Loucy (cell line): Measurements from ENCODE around the gene ITPKA.

Experiments
- H2AFZ ChIP-seq: fragments of 200-600 bp; sonication (generic); 2 replicates; pipeline ENCODE4 v1.6.0; 2016; ENCODE audit warnings: antibody characterized with exemption, mild to moderate bottlenecking, low read length, moderate library complexity
- H3F3A ChIP-seq: fragments of 200-600 bp; 2 replicates; pipeline ENCODE4 v1.6.0; 2016; ENCODE audit warnings: antibody characterized with exemption, low read depth, mild to moderate bottlenecking
- H3K27me3 ChIP-seq: fragments of 200-600 bp; sonication (generic); 2 replicates; pipeline ENCODE4 v1.6.1; 2014; ENCODE audit warnings: low read length, mild to moderate bottlenecking; ENCODE audit not compliant: insufficient read depth, poor library complexity, severe bottlenecking
- H3K36me3 ChIP-seq: fragments of 200-600 bp; sonication (generic); 2 replicates; pipeline ENCODE4 v1.6.1; 2016; ENCODE audit warnings: low read length; ENCODE audit not compliant: insufficient read depth
- H3K4me1 ChIP-seq: fragments of 200-600 bp; sonication (generic); 2 replicates; pipeline ENCODE4 v1.5.1; 2014; ENCODE audit warnings: low read length, mild to moderate bottlenecking; ENCODE audit not compliant: insufficient read depth, poor library complexity, severe bottlenecking
- H3K4me2 ChIP-seq: fragments of 200-600 bp; sonication (generic); 2 replicates; pipeline ENCODE4 v1.6.0; 2014; ENCODE audit warnings: antibody characterized with exemption, low read length, low read depth, mild to moderate bottlenecking; ENCODE audit not compliant: poor library complexity, severe bottlenecking
- H3K4me3 ChIP-seq: fragments of 200-600 bp; sonication (generic); 2 replicates; pipeline ENCODE4 v1.5.1; 2014; ENCODE audit warnings: low read length, mild to moderate bottlenecking, mixed read lengths; ENCODE audit not compliant: poor library complexity, severe bottlenecking
- H3K79me2 ChIP-seq: fragments of 200-600 bp; sonication (generic); 2 replicates; pipeline ENCODE4 v1.6.1; 2014; ENCODE audit warnings: low read length; ENCODE audit not compliant: insufficient read depth
- H3K9ac ChIP-seq: fragments of 200-600 bp; sonication (generic); 2 replicates; pipeline ENCODE4 v1.6.0; 2014; ENCODE audit warnings: mild to moderate bottlenecking, low read depth, low read length, moderate library complexity; ENCODE audit not compliant: poor library complexity, severe bottlenecking
- H3K9me2 ChIP-seq: fragments of 200-600 bp; sonication (generic); replicated peaks from 2 replicates; pipeline ENCODE4 v1.6.1; 2016; ENCODE audit warnings: low read depth, low read length, mixed read lengths
- H3K9me3 ChIP-seq: fragments of 200-600 bp; sonication (generic); 2 replicates; pipeline ENCODE4 v1.6.1; 2014; ENCODE audit warnings: mild to moderate bottlenecking, antibody characterized with exemption, low read length, low read depth; ENCODE audit not compliant: insufficient read depth
- H4K20me1 ChIP-seq: fragments of 200-600 bp; sonication (generic); 2 replicates; pipeline ENCODE4 v1.6.0; 2014; ENCODE audit warnings: antibody characterized with exemption, low read length, mild to moderate bottlenecking; ENCODE audit not compliant: insufficient read depth, poor library complexity, severe bottlenecking
- CTCF ChIP-seq: fragments of 200-600 bp; sonication (generic); conservative IDR thresholded peaks from 2 replicates; pipeline ENCODE4 v1.5.1; 2014; ENCODE audit warnings: mild to moderate bottlenecking, antibody characterized with exemption, low read length
- EZH2phosphoT487 ChIP-seq: fragments of 200-600 bp; IDR thresholded peaks from 2 replicates; pipeline ENCODE4 v1.6.1; 2018; ENCODE audit warnings: antibody characterized with exemption, mild to moderate bottlenecking, moderate library complexity, borderline replicate concordance

Gene ITPKA

GRCh38 chr15:41476416-41477048 is 17.1 kb upstream of the ITPKA start:
- TF ChIP-seq EZH2phosphoT487 (no peak), CTCF (no peak)
- H3K36me3 ChIP-seq: peaks cover 82% of the 10 kb centered on the region

GRCh38 chr15:41480396-41481140 is 13.1 kb upstream of the ITPKA start:
- no peaks in the 10 kb centered on the region for H3K9me2 ChIP-seq
- no peak overlapping the region for H3K4me2 ChIP-seq
- no peak for TF ChIP-seq CTCF
- no peak for TF ChIP-seq EZH2phosphoT487
- no peaks in the 10 kb centered on the region for H4K20me1 ChIP-seq
- H3K9me3 ChIP-seq: no peaks in the 10 kb centered on the region
- no peak overlapping the region for H2AFZ ChIP-seq
- no peaks in the 10 kb centered on the region for H3K4me1 ChIP-seq
- H3F3A ChIP-seq: no peaks in the 10 kb centered on the region; the same call in 1 of the 2 replicates
- H3K36me3 ChIP-seq: peaks cover 71% of the 10 kb centered on the region
- no peak overlapping the region for H3K4me3 ChIP-seq
- H3K9ac ChIP-seq: no peak overlapping the region
- no peaks in the 10 kb centered on the region for H3K79me2 ChIP-seq
- no peaks in the 10 kb centered on the region for H3K27me3 ChIP-seq

More at GRCh38 chr15:41476416-41477048, 17.1 kb upstream of the ITPKA start:
- peaks cover 5% of the 10 kb centered on the region for H3K4me1 ChIP-seq
- no peak overlapping the region for H3K4me2 ChIP-seq
- no peaks in the 10 kb centered on the region for H3F3A ChIP-seq
- H2AFZ ChIP-seq: no peak overlapping the region
- no peaks in the 10 kb centered on the region for H3K79me2 ChIP-seq
- no peaks in the 10 kb centered on the region for H3K27me3 ChIP-seq
- H3K9me3 ChIP-seq: no peaks in the 10 kb centered on the region
- no peak overlapping the region for H3K9ac ChIP-seq
- no peaks in the 10 kb centered on the region for H4K20me1 ChIP-seq
- no peak overlapping the region for H3K4me3 ChIP-seq
- H3K9me2 ChIP-seq: no peaks in the 10 kb centered on the region

- H3K4me1 ChIP-seq: no peaks in the 10 kb centered on the region
- no peak for TF ChIP-seq EZH2phosphoT487
- H3K36me3 ChIP-seq: peaks cover 54% of the 10 kb centered on the region
- H3K27me3 ChIP-seq: no peaks in the 10 kb centered on the region
- no peak overlapping the region for H3K9ac ChIP-seq
- H2AFZ ChIP-seq: no peak overlapping the region
- no peaks in the 10 kb centered on the region for H4K20me1 ChIP-seq
- no peaks in the 10 kb centered on the region for H3K79me2 ChIP-seq
- no peak overlapping the region for H3K4me3 ChIP-seq
- no peaks in the 10 kb centered on the region; the same call in 1 of the 2 replicates for H3F3A ChIP-seq
- H3K9me2 ChIP-seq: no peaks in the 10 kb centered on the region
- no peaks in the 10 kb centered on the region for H3K9me3 ChIP-seq
- H3K4me2 ChIP-seq: no peak overlapping the region
Observed at GRCh38 chr15:41482110-41482877, 11.4 kb upstream of the ITPKA start.
